Adrenal gland (tissue), 5 donors: ENCODE measurements around the gene ST13.

Experiments
- POLR2A ChIP-seq, 2 donors: fragments of 450-650 bp; IDR thresholded peaks; one replicate each; pipeline ENCODE4 v1.6.1; 2017; ENCODE audit warnings: antibody characterized with exemption in 2 of 2, mild to moderate bottlenecking in 2 of 2, moderate library complexity in 1 of 2
- TF ChIP-seq, protein P1 (sequence below), 6 experiments: fragments of 450-650 bp in 4 of 6; fragments of 200-600 bp in 2 of 6; sonication (generic) in 1 of 6; IDR thresholded peaks; 1 replicate in 5 of 6; 2 replicates in 1 of 6; pipeline versions ENCODE4 v1.5.1 to v1.8.0; 2016 to 2021; ENCODE audit warnings: antibody characterized with exemption in 6 of 6, mild to moderate bottlenecking in 2 of 6, moderate library complexity in 1 of 6
- donor health status: DM: no; HTN: no; CAD: no.

DNA sequence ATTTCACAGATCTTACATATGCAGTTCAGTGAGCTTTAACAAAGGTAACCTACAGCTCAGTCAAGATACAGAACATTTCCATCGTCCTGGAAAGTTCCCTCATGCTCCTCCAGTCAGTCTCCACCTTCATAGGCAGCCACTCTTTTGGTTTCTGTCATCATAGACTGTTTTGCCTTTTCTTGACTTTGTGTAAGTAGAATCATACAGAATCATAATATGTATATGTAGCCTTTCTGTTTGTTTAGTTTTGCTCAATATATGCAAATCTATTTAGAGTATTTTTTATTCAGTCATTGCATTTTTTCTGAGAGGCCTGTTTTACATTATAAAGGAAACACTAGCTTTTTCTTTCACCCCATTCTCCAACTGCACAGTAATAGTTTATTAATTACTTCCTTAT, 20.5 kb upstream of the ST13 start:
- TF ChIP-seq POLR2A (IDR thresholded peaks at IDR 0.05): no peak
- TF ChIP-seq, protein P1, sequence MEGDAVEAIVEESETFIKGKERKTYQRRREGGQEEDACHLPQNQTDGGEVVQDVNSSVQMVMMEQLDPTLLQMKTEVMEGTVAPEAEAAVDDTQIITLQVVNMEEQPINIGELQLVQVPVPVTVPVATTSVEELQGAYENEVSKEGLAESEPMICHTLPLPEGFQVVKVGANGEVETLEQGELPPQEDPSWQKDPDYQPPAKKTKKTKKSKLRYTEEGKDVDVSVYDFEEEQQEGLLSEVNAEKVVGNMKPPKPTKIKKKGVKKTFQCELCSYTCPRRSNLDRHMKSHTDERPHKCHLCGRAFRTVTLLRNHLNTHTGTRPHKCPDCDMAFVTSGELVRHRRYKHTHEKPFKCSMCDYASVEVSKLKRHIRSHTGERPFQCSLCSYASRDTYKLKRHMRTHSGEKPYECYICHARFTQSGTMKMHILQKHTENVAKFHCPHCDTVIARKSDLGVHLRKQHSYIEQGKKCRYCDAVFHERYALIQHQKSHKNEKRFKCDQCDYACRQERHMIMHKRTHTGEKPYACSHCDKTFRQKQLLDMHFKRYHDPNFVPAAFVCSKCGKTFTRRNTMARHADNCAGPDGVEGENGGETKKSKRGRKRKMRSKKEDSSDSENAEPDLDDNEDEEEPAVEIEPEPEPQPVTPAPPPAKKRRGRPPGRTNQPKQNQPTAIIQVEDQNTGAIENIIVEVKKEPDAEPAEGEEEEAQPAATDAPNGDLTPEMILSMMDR (IDR thresholded peaks at IDR 0.05): no peak
